GM21360 (cell line): ENCODE results near the gene SLC6A5.

ENCODE experiments used
- ATAC-seq: cut with Tn5 transposase; IDR thresholded peaks from one replicate; pipeline ENCODE4 v1.9.1; 2021; ENCODE audit warnings: mild to moderate bottlenecking, moderate library complexity; ENCODE audit not compliant: unreplicated experiment

The SLC6A5 gene

GRCh38 chr11:20596205-20597153, 2.9 kb upstream of the SLC6A5 start:
- no peak for ATAC-seq

DNA sequence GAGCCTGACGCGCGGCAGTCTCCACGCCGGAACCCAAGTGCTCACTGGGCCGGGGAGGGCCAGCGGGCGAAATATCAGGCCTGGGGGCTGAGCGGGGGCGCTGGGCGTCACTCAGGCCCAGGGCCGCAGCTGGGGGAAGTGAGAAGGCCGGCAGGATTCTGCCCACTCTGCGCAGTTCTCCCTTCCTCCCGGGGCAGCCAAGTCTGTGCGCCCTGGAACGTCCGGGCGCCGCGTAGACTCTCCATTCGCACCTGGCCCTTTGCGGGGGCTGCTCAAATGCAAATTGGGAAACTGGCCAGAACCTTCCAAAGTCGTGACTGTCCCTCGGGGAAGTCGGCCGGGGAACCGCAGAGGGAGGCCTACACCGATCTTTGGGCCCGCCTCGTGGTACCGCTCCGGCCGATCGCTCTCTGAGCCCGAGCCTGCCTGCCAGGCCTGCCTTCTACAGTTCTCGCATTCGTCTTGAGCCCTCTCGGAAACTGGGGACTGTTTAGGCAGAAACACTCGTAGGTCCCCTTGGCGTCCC, 2.2 kb upstream of the SLC6A5 start:
- no peak for ATAC-seq

GRCh38 chr11:20597680-20598484, 1.5 kb upstream of the SLC6A5 start:
- ATAC-seq: no peak

DNA sequence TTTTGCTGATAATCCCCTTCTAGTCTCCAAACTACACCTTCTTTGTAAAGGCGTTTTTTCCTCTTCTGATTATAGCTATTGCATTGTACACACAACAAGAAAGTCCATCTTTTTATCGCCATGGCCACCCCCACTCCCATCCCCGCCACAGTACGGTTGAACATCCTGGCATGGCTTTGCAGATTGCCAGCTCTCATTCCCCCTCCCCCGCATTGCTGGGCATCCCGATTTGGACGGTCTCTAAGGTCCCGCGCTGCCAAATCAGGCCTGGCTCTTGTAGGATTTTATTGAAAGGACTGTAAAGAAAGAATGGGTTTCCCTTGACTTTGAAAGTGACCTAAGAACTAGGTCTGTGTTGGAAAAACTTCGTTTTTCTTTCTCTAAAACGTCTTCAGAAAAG, 916 bp upstream of the SLC6A5 start:
- ATAC-seq: no peak

DNA sequence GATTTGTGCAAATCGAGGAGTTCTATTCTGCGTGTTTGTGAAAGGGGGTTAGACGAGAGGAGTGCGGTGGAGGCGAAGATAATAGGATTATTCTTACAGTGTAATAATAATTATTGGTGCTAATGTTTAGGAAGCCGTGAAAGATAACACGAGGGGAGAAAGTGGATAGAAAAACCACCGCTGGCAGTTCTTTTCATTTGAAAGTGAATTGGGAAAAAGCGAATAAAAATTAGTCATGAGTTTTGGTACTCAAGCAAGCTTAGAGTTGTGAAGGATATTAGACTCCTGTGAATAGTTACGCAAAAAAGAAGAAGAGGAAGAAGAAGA, 575 bp downstream of the SLC6A5 start:
- no peak for ATAC-seq

- ATAC-seq: no peak
Observed at GRCh38 chr11:20600551-20600950, 1.1 kb downstream of the SLC6A5 start.

- ATAC-seq: no peak
Observed at GRCh38 chr11:20601221-20601914, 2.0 kb downstream of the SLC6A5 start.

DNA sequence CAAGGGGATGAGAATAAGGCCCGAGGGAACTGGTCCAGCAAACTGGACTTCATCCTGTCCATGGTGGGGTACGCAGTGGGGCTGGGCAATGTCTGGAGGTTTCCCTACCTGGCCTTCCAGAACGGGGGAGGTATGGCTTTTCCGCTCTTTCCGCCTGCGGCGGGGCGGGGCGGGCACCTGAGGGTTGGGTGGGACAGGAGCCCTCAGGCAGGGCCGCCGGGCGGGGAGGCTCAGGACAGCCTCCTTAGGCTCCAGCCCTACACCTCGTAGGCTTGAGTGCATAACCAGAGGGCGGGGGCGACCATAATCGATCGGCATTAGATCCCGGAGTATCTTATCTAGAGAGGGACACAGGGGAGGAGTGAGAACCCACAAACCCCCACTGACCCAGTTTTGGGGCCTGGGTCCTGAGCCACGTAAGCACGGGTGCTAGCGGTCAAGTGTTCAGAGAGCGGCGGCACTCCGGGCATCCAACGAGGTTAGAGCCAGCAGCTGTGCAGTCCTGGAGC, 4.9 kb downstream of the SLC6A5 start:
- ATAC-seq: no peak

GRCh38 chr11:20604864-20605601, 5.6 kb downstream of the SLC6A5 start:
- no peak for ATAC-seq

DNA sequence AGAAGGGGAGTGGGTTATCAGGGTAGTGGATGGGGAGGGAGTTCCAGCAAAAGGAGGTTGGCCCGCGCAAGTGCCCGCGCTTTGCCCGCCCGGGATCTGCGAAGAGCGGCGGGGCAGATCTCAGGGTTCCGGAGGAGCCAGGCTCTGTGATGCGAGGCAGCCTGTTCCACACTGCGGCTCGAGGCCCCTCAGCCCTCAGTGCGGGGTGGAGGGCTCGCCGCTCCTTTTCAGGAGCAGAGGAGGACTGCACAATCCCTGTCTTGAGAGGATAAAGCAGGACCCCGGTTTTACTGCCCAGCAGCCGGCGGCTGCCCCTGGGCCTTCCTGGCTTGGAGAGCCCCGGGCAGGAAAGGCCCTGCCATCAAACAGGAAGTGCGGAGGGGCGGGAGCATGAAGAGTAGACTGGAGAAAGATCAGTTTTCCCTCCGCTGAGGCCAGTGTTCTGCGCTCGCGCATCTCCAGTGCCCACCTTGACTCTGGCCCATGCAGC, 6.2 kb downstream of the SLC6A5 start:
- ATAC-seq: no peak

DNA sequence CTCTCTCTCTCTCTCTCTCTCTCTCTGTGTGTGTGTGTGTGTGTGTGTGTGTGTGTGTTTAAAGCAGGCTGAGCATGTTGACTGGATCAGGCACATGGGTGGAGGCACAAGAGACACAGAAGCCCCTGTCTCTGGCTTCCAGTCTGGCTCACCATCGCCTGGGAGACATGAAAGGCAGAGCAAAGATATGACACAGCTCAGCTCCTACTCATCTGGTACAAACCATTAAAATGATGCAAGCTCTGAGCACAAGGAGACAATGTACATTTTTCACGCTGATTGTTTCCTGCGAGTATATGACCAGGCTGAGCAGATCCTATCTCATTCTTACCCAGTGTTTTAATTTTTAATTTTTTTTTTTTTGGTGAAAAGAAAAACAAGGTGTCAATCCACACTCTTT, 9.5 kb downstream of the SLC6A5 start:
- ATAC-seq: no peak

- ATAC-seq: peak; percentile 99
Observed at GRCh38 chr11:20609727-20610707, 10.6 kb downstream of the SLC6A5 start.

DNA sequence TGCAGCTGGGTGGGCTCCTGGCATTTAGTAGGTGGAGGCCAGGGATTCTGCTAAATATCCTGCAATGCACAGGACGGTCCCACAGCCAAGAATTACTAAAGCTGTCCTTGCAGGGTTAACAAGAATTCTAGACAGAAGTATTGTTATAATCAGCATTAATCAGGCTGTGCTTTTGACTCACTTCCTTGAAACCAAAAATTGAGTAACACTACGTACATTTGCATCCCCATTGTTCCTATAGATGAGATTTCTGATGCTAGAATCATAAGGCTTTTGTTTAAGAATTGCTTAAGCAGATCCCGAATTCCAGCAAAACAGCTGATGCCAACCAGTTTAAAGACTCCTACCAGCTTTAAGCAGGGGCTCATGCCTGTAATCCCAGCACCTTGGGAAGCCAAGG, 11.4 kb downstream of the SLC6A5 start:
- no peak for ATAC-seq

- ATAC-seq: no peak
Observed at GRCh38 chr11:20611445-20611844, 12.0 kb downstream of the SLC6A5 start.

- ATAC-seq: no peak
Observed at GRCh38 chr11:20611892-20612291, 12.5 kb downstream of the SLC6A5 start.

DNA sequence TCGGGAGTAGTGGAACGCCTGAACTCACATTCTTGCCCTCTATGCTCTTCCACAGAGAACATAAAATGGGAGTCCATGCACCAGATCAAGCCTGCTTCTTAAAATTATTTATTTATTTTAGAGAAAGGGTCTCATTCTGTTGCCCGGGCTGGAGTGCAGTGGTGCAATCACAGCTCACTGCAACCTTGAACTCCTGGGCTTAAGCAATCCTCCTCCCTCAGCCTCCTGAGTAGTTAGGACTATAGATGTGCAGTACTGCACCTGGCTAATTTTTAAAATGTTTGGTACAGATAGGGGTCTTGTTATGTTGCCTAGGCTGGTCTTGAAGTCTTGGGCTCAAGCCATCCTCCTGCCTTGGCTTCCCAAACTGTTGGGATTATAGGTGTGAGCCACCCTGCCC, 13.0 kb downstream of the SLC6A5 start:
- no peak for ATAC-seq

GRCh38 chr11:20616920-20617319, 17.5 kb downstream of the SLC6A5 start:
- no peak for ATAC-seq

DNA sequence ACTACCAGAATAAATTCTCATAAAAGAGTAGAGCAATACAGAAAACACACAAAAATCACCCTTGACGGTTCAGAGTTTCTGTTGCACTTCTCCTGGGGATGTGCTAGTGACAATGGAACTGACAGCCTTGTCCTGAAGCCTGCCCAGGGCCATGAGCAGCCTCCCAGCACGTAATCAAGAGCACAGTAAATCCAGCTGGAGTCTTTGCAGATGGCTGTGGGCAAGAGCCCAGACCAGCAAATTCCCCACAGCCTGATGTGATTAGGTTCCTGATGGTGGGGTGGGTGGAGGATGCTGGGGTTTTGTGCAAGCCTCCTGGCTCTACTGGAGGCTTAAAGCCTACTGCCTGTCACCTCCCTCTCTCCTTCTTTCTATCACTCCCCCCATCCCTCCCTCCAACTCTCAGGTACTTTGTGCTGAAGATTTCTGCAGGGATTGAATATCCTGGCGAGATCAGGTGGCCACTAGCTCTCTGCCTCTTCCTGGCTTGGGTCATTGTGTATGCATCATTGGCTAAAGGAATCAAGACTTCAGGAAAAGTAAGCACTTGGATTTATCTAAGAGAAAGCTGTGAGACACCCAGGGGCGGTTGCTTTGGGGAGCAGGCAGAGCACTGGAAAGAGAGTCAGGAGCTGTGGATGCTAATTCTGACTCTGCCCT, 18.1 kb downstream of the SLC6A5 start:
- no peak for ATAC-seq
